ENCODE data around the gene RALGPS2. TPM values are rescaled to one million over a fixed set of nuclear protein-coding genes. Genes with fewer than 3 reads are reported as not detected.

RALGPS2 gene
- total RNA-seq, 1 experiment from 2014 or later: 13.3 TPM

GRCh38 chr1:178885869-178886268 lies 160.8 kb downstream of the RALGPS2 start:
- CTCF ChIA-PET: interaction anchor here (0.6 kb wide), 1 partner anchor 551 kb away, joined by 3 read pairs; no protein-coding TSS in a partner anchor
- TF ChIP-seq, protein P1, sequence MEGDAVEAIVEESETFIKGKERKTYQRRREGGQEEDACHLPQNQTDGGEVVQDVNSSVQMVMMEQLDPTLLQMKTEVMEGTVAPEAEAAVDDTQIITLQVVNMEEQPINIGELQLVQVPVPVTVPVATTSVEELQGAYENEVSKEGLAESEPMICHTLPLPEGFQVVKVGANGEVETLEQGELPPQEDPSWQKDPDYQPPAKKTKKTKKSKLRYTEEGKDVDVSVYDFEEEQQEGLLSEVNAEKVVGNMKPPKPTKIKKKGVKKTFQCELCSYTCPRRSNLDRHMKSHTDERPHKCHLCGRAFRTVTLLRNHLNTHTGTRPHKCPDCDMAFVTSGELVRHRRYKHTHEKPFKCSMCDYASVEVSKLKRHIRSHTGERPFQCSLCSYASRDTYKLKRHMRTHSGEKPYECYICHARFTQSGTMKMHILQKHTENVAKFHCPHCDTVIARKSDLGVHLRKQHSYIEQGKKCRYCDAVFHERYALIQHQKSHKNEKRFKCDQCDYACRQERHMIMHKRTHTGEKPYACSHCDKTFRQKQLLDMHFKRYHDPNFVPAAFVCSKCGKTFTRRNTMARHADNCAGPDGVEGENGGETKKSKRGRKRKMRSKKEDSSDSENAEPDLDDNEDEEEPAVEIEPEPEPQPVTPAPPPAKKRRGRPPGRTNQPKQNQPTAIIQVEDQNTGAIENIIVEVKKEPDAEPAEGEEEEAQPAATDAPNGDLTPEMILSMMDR (IDR thresholded peaks at IDR 0.05; ENCODE audit: unreplicated experiment): no peak
- H3K9me3 Mint-ChIP-seq (ENCODE audit: unreplicated experiment): no peaks in the 10 kb centered on the region
- intact Hi-C loops (cut with micrococcal nuclease): no loop called here
- POLR2A ChIA-PET: interaction anchor here (0.6 to 1.5 kb wide), 2 partner anchors 16 to 196 kb away, joined by 3 to 5 read pairs; partner anchors contain the start of gene ANGPTL1
- BruUV-seq (replicated peaks): no TSS peak
- H3K27ac Mint-ChIP-seq (ENCODE audit: low read depth, unreplicated experiment): no peak overlapping the region
- no peak for DNase-seq (ENCODE audit: unreplicated experiment)
- peaks cover 10% of the 10 kb centered on the region for H3K4me1 Mint-ChIP-seq (ENCODE audit: insufficient read depth, unreplicated experiment)
- no peaks in the 10 kb centered on the region for H3K27me3 Mint-ChIP-seq (ENCODE audit: insufficient read depth, unreplicated experiment)
- peaks cover 10% of the 10 kb centered on the region for H3K36me3 Mint-ChIP-seq (ENCODE audit: insufficient read depth, unreplicated experiment)
- H3K4me3 Mint-ChIP-seq (ENCODE audit: unreplicated experiment): no peak overlapping the region

DNA sequence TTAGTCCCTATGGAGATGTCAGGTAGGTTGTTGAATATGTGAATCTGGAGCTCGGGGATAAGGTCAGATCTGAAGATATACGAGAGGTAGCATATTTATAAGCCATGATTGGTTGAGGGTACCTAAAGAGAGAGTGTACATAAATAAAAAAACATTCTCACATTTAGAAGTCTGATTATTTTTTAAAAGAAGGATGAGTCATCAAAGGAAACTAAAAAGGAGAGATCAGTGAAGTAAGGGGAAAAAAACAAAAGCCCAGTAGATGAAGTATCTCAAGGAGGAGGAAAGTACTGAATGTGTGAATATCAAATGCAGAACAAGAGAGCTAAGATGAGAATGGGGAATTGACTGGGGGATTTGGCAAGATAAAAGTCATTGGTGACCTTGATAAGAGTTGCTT lies 161.5 kb downstream of the RALGPS2 start:
- no TSS peak for BruUV-seq (replicated peaks)
- TF ChIP-seq, protein P1 (IDR thresholded peaks at IDR 0.05; ENCODE audit: unreplicated experiment): no peak
- no peaks in the 10 kb centered on the region for H3K9me3 Mint-ChIP-seq (ENCODE audit: unreplicated experiment)
- peaks cover 10% of the 10 kb centered on the region for H3K36me3 Mint-ChIP-seq (ENCODE audit: insufficient read depth, unreplicated experiment)
- intact Hi-C loops (cut with micrococcal nuclease): no loop called here
- no peak overlapping the region for H3K4me3 Mint-ChIP-seq (ENCODE audit: unreplicated experiment)
- H3K27me3 Mint-ChIP-seq (ENCODE audit: insufficient read depth, unreplicated experiment): no peaks in the 10 kb centered on the region
- ChIA-PET CTCF (interaction anchor here (0.5 to 0.8 kb wide), 2 partner anchors 14 to 73 kb away, joined by 3 to 4 read pairs; no protein-coding TSS in a partner anchor), POLR2A (interaction anchor here (0.6 to 1.5 kb wide), 2 partner anchors 16 to 196 kb away, joined by 3 to 5 read pairs; partner anchors contain the start of gene ANGPTL1)
- peaks cover 10% of the 10 kb centered on the region for H3K4me1 Mint-ChIP-seq (ENCODE audit: insufficient read depth, unreplicated experiment)
- peak overlapping the region; percentile 12 for H3K27ac Mint-ChIP-seq (ENCODE audit: low read depth, unreplicated experiment)
- DNase-seq (ENCODE audit: unreplicated experiment): no peak

- Mint-ChIP-seq H3K4me3 (ENCODE audit: unreplicated experiment) (no peak overlapping the region), H3K36me3 (ENCODE audit: insufficient read depth, unreplicated experiment) (no peaks in the 10 kb centered on the region), H3K4me1 (ENCODE audit: insufficient read depth, unreplicated experiment) (no peaks in the 10 kb centered on the region), H3K27ac (ENCODE audit: low read depth, unreplicated experiment) (no peak overlapping the region), H3K27me3 (ENCODE audit: insufficient read depth, unreplicated experiment) (no peaks in the 10 kb centered on the region), H3K9me3 (ENCODE audit: unreplicated experiment) (no peaks in the 10 kb centered on the region)
- POLR2A ChIA-PET: no interaction called here
- no TSS peak for BruUV-seq (replicated peaks)
- TF ChIP-seq, protein P1 (IDR thresholded peaks at IDR 0.05; ENCODE audit: unreplicated experiment): no peak
- no peak for DNase-seq (ENCODE audit: unreplicated experiment)
- CTCF ChIA-PET: interaction anchor here (1.4 kb wide), 1 partner anchor 142 kb away, joined by 4 read pairs; no protein-coding TSS in a partner anchor
- intact Hi-C loops (cut with micrococcal nuclease): loop anchor here (5.0 kb wide), 1 partner anchor 34 kb away; no protein-coding TSS in a partner anchor
Observed at GRCh38 chr1:178895928-178896327, 170.9 kb downstream of the RALGPS2 start.

DNA sequence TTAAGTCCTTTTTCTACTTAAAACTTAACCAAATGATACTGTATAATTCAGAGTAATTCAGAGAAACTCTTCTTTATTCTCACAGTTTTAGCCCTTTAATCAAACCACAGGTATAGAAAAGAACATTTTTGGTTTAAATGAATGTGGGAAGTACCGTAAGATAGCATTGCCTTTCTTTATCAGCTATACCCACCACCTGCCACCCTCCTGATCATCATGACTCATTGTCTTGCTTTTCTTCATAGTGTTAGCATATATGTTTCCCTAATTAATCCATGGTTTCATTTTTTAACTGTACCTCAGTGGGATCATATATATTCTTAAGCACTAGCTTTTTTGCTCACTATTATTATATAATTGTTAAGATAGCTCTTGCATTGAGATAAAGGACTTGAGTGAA lies 173.4 kb downstream of the RALGPS2 start:
- CTCF ChIA-PET: interaction anchor here (1.1 kb wide), 1 partner anchor 105 kb away, joined by 3 read pairs; no protein-coding TSS in a partner anchor
- intact Hi-C loops (cut with micrococcal nuclease): loop anchor here (5.0 kb wide), 1 partner anchor 36 kb away; no protein-coding TSS in a partner anchor
- H3K4me3 Mint-ChIP-seq (ENCODE audit: unreplicated experiment): no peak overlapping the region
- DNase-seq (ENCODE audit: unreplicated experiment): no peak
- no peaks in the 10 kb centered on the region for H3K36me3 Mint-ChIP-seq (ENCODE audit: insufficient read depth, unreplicated experiment)
- POLR2A ChIA-PET: interaction anchor here (0.8 to 1.0 kb wide), 2 partner anchors 9 to 16 kb away, joined by 3 read pairs; no protein-coding TSS in a partner anchor
- H3K9me3 Mint-ChIP-seq (ENCODE audit: unreplicated experiment): no peaks in the 10 kb centered on the region
- H3K27me3 Mint-ChIP-seq (ENCODE audit: insufficient read depth, unreplicated experiment): no peaks in the 10 kb centered on the region
- no TSS peak for BruUV-seq (replicated peaks)
- no peak overlapping the region for H3K27ac Mint-ChIP-seq (ENCODE audit: low read depth, unreplicated experiment)
- no peaks in the 10 kb centered on the region for H3K4me1 Mint-ChIP-seq (ENCODE audit: insufficient read depth, unreplicated experiment)
- TF ChIP-seq, protein P1 (IDR thresholded peaks at IDR 0.05; ENCODE audit: unreplicated experiment): no peak

Data from MCF 10A (cell line).